Caco-2 (cell line): Measurements from ENCODE around the gene KIAA1671. TPM values are rescaled to one million over a fixed set of nuclear protein-coding genes. Genes with fewer than 3 reads are reported as not detected.
"Not testable (repeated sequence)": the region's sequence is repeated elsewhere in the genome, so short reads cannot be mapped to it uniquely, and the experiment has no call there.

Experiments used
- BruUV-seq: library from RNA; stranded (reverse); fragments of 400-500 nt; replicated peaks from 2 replicates; lab custom pipeline; 2021; lab: Mats Ljungman, UMichigan
- CTCF ChIA-PET: fragments of 300-600 bp; sonication (Branson Sonifier 250); formaldehyde crosslinking; loops from one replicate; lab custom pipeline; 2022; ENCODE audit warnings: antibody characterized with exemption; lab: Charles Lee
- POLR2A ChIA-PET: fragments of 300-600 bp; sonication (Branson Sonifier 250); formaldehyde crosslinking; loops from one replicate; lab custom pipeline; 2022; ENCODE audit warnings: antibody characterized with exemption; lab: Charles Lee
- DNase-seq, 2 experiments: peaks; one replicate each; pipeline versions ENCODE4 v3.0.0 to v3.0.0-alpha.2; 2020 to 2022
- H3K27me3 ChIP-seq: replicated peaks from 2 replicates; pipeline ENCODE4 v1.6.0; 2011; ENCODE audit warnings: low read length; ENCODE audit not compliant: control insufficient read depth, insufficient read depth
- H3K36me3 ChIP-seq: 2 replicates; pipeline ENCODE4 v1.5.1; 2011; ENCODE audit warnings: low read length; ENCODE audit not compliant: control insufficient read depth, insufficient read depth
- H3K4me1 ChIP-seq: fragments of 250-450 bp; sonication (Bioruptor Pico); 2 replicates; pipeline ENCODE4 v1.5.1; 2020; ENCODE audit warnings: mild to moderate bottlenecking
- H3K4me3 ChIP-seq: 2 replicates; pipeline ENCODE4 v1.5.1; 2011; ENCODE audit warnings: low read depth, mild to moderate bottlenecking, control low read depth, low read length
- H3K9me3 ChIP-seq: fragments of 250-450 bp; sonication (Bioruptor Pico); 2 replicates; pipeline ENCODE4 v1.5.1; 2020; ENCODE audit warnings: mild to moderate bottlenecking, moderate library complexity
- H3K27ac Mint-ChIP-seq: one replicate; pipeline ENCODE4 v1.8.0; 2022; ENCODE audit warnings: mixed read lengths; ENCODE audit not compliant: unreplicated experiment
- H3K27me3 Mint-ChIP-seq: one replicate; pipeline ENCODE4 v1.8.0; 2022; ENCODE audit warnings: mixed read lengths; ENCODE audit not compliant: insufficient read depth, unreplicated experiment
- H3K36me3 Mint-ChIP-seq: one replicate; pipeline ENCODE4 v1.8.0; 2022; ENCODE audit warnings: mild to moderate bottlenecking, mixed read lengths; ENCODE audit not compliant: insufficient read depth, unreplicated experiment
- H3K4me1 Mint-ChIP-seq: one replicate; pipeline ENCODE4 v1.8.0; 2022; ENCODE audit warnings: low read depth, mixed read lengths; ENCODE audit not compliant: unreplicated experiment
- H3K4me3 Mint-ChIP-seq: one replicate; pipeline ENCODE4 v1.8.0; 2022; ENCODE audit warnings: mild to moderate bottlenecking, moderate library complexity, mixed read lengths; ENCODE audit not compliant: unreplicated experiment
- H3K9me3 Mint-ChIP-seq: one replicate; pipeline ENCODE4 v1.8.0; 2022; ENCODE audit warnings: mixed read lengths; ENCODE audit not compliant: unreplicated experiment
- CTCF ChIP-seq, 2 experiments: fragments of 200-600 bp in 1 of 2; IDR thresholded peaks; 1 replicate in 1 of 2; 2 replicates in 1 of 2; pipeline versions ENCODE4 v1.5.1 to v1.8.0; 2011 to 2022; ENCODE audit warnings: antibody characterized with exemption in 1 of 2, control low read depth in 1 of 2, inconsistent platforms in 1 of 2, low read depth in 1 of 2, low read length in 1 of 2, mild to moderate bottlenecking in 1 of 2, moderate library complexity in 1 of 2; ENCODE audit not compliant: insufficient read depth in 1 of 2, severe bottlenecking in 1 of 2, unreplicated experiment in 1 of 2
- intact Hi-C: fragments of 100-400 bp; cut with micrococcal nuclease; formaldehyde crosslinking; loops from one replicate; pipeline ENCODE4 v1.10.0; 2022; ENCODE audit not compliant: unreplicated experiment
- total RNA-seq: library from RNA; stranded (reverse); gene quantifications from 2 replicates; pipeline ENCODE4 v1.2.3, GENCODE V29; 2022

The KIAA1671 gene
- total RNA-seq, 1 experiment from 2014 or later = 28.6 TPM

GRCh38 chr22:25202290-25202921 lies 249.9 kb downstream of the KIAA1671 start:
- H3K27me3 Mint-ChIP-seq = no peaks in the 10 kb centered on the region
- POLR2A ChIA-PET = no interaction called here
- BruUV-seq = no TSS peak

GRCh38 chr22:25203082-25203481 lies 250.6 kb downstream of the KIAA1671 start:
- CTCF ChIA-PET = interaction anchor here (1.0 to 1.5 kb wide), 4 partner anchors 21 to 92 kb away, joined by 3 to 9 read pairs (median 4); no protein-coding TSS in a partner anchor
- no peaks in the 10 kb centered on the region; the same call in none of the 2 replicates for H3K36me3 ChIP-seq
- no peak overlapping the region for H3K4me3 ChIP-seq
- Mint-ChIP-seq H3K4me1 (no peaks in the 10 kb centered on the region), H3K4me3 (no peak overlapping the region), H3K27ac (no peak overlapping the region), H3K27me3 (no peaks in the 10 kb centered on the region), H3K36me3 (peaks cover 11% of the 10 kb centered on the region), H3K9me3 (no peaks in the 10 kb centered on the region)
- H3K27me3 ChIP-seq = no peaks in the 10 kb centered on the region
- intact Hi-C loops = no loop called here
- H3K4me1 ChIP-seq = no peaks in the 10 kb centered on the region
- POLR2A ChIA-PET = no interaction called here
- TF ChIP-seq CTCF (IDR thresholded peaks at IDR 0.05; ENCODE audit: insufficient read depth in 1 of 2, low read depth in 1 of 2, low read length in 1 of 2, severe bottlenecking in 1 of 2, unreplicated experiment in 1 of 2) = no peak
- H3K9me3 ChIP-seq = no peaks in the 10 kb centered on the region
- DNase-seq = no peak
- BruUV-seq = no TSS peak

More at GRCh38 chr22:25202290-25202921, 249.9 kb downstream of the KIAA1671 start:
- Mint-ChIP-seq H3K27ac (peak overlapping the region; percentile 9), H3K4me1 (no peaks in the 10 kb centered on the region), H3K4me3 (no peak overlapping the region), H3K9me3 (no peaks in the 10 kb centered on the region), H3K36me3 (peaks cover 14% of the 10 kb centered on the region)
- intact Hi-C loops = no loop called here
- no peak overlapping the region for H3K4me3 ChIP-seq
- H3K36me3 ChIP-seq = no peaks in the 10 kb centered on the region; the same call in none of the 2 replicates
- peak; percentile 70 to 78 for DNase-seq
- no peaks in the 10 kb centered on the region for H3K27me3 ChIP-seq
- H3K9me3 ChIP-seq = no peaks in the 10 kb centered on the region
- H3K4me1 ChIP-seq = no peaks in the 10 kb centered on the region
- peak; percentile 73 to 86 for TF ChIP-seq CTCF (IDR thresholded peaks at IDR 0.05; ENCODE audit: insufficient read depth in 1 of 2, low read depth in 1 of 2, low read length in 1 of 2, severe bottlenecking in 1 of 2, unreplicated experiment in 1 of 2)
- CTCF ChIA-PET = interaction anchor here (0.6 to 1.5 kb wide), 7 partner anchors 21 to 218 kb away, joined by 3 to 9 read pairs (median 4); no protein-coding TSS in a partner anchor

GRCh38 chr22:25204547-25204946 lies 252.0 kb downstream of the KIAA1671 start:
- H3K4me3 ChIP-seq, CTCF ChIA-PET, H3K27ac Mint-ChIP-seq, BruUV-seq, H3K9me3 Mint-ChIP-seq, H3K27me3 Mint-ChIP-seq, H3K9me3 ChIP-seq, POLR2A ChIA-PET, DNase-seq, H3K4me1 Mint-ChIP-seq, H3K27me3 ChIP-seq, H3K4me3 Mint-ChIP-seq, intact Hi-C loops, H3K4me1 ChIP-seq, H3K36me3 ChIP-seq: not testable (repeated sequence)
- peaks cover 11% of the 10 kb centered on the region for H3K36me3 Mint-ChIP-seq
